SU-DHL-6 (cell line): ENCODE data around the gene CSF1R.
"Not testable (repeated sequence)": the region's sequence is repeated elsewhere in the genome, so short reads cannot be mapped to it uniquely, and the experiment has no call there.

ENCODE experiments used
- H2AFZ ChIP-seq: fragments of 200-600 bp; sonication (generic); 2 replicates; pipeline ENCODE4 v1.6.1; 2014; ENCODE audit warnings: low read depth, mild to moderate bottlenecking, moderate library complexity, mixed read lengths, antibody characterized with exemption, low read length; ENCODE audit not compliant: severe bottlenecking
- H3F3A ChIP-seq: fragments of 200-600 bp; shearing (Covaris generic); 2 replicates; pipeline ENCODE4 v1.6.0; 2016; ENCODE audit warnings: antibody characterized with exemption, mild to moderate bottlenecking; ENCODE audit not compliant: insufficient read depth
- H3K27ac ChIP-seq: fragments of 200-600 bp; sonication (generic); 2 replicates; pipeline ENCODE4 v1.5.1; 2016; ENCODE audit warnings: low read depth, mild to moderate bottlenecking, low read length, moderate library complexity, mixed read lengths
- H3K27me3 ChIP-seq: fragments of 200-600 bp; sonication (generic), shearing (Covaris generic); 2 replicates; pipeline ENCODE4 v1.6.0; 2014; ENCODE audit warnings: mild to moderate bottlenecking, low read length
- H3K36me3 ChIP-seq: fragments of 200-600 bp; sonication (generic); 2 replicates; pipeline ENCODE4 v1.6.1; 2014; ENCODE audit warnings: mild to moderate bottlenecking, low read length, mixed read lengths
- H3K4me2 ChIP-seq: fragments of 300-600, 200-600 bp; shearing (Covaris generic), sonication (generic); 2 replicates; pipeline ENCODE4 v1.6.0; 2014; ENCODE audit warnings: low read length, low read depth, mild to moderate bottlenecking; ENCODE audit not compliant: poor library complexity, severe bottlenecking
- H3K4me3 ChIP-seq: fragments of 200-600 bp; sonication (generic); 2 replicates; pipeline ENCODE4 v1.5.1; 2014; ENCODE audit warnings: antibody characterized with exemption, low read length, mild to moderate bottlenecking, mixed read lengths; ENCODE audit not compliant: insufficient read depth, poor library complexity, severe bottlenecking
- H3K79me2 ChIP-seq: fragments of 200-600 bp; sonication (generic); 2 replicates; pipeline ENCODE4 v1.6.1; 2014; ENCODE audit warnings: mild to moderate bottlenecking, low read length, moderate library complexity; ENCODE audit not compliant: insufficient read depth
- H3K9ac ChIP-seq: fragments of 200-600 bp; sonication (generic); 2 replicates; pipeline ENCODE4 v1.7.0; 2014; ENCODE audit warnings: mild to moderate bottlenecking, low read length
- H3K9me2 ChIP-seq: fragments of 200-600 bp; sonication (generic); replicated peaks from 2 replicates; pipeline ENCODE4 v1.6.1; 2014; ENCODE audit warnings: low read length; ENCODE audit not compliant: insufficient read depth
- H3K9me3 ChIP-seq: fragments of 200-600 bp; sonication (generic); 2 replicates; pipeline ENCODE4 v1.6.1; 2014; ENCODE audit warnings: low read length, mixed read lengths; ENCODE audit not compliant: insufficient read depth
- H4K20me1 ChIP-seq: fragments of 200-600 bp; sonication (generic); 2 replicates; pipeline ENCODE4 v1.6.1; 2014; ENCODE audit warnings: low read depth, mild to moderate bottlenecking, antibody characterized with exemption, low read length, moderate library complexity, mixed read lengths
- EZH2phosphoT487 ChIP-seq: fragments of 200-600 bp; sonication (generic), shearing (Covaris generic); conservative IDR thresholded peaks from 2 replicates; pipeline ENCODE4 v1.6.1; 2018; ENCODE audit warnings: mild to moderate bottlenecking, antibody characterized with exemption, low read length, moderate library complexity, mixed read lengths
- TF ChIP-seq, protein P1 (sequence below): fragments of 200-600 bp; sonication (generic); IDR thresholded peaks from one replicate; pipeline ENCODE4 v1.5.1; 2017; ENCODE audit warnings: antibody characterized with exemption, mild to moderate bottlenecking, low read length, moderate library complexity; ENCODE audit not compliant: insufficient read depth, poor library complexity, severe bottlenecking

Gene CSF1R

DNA sequence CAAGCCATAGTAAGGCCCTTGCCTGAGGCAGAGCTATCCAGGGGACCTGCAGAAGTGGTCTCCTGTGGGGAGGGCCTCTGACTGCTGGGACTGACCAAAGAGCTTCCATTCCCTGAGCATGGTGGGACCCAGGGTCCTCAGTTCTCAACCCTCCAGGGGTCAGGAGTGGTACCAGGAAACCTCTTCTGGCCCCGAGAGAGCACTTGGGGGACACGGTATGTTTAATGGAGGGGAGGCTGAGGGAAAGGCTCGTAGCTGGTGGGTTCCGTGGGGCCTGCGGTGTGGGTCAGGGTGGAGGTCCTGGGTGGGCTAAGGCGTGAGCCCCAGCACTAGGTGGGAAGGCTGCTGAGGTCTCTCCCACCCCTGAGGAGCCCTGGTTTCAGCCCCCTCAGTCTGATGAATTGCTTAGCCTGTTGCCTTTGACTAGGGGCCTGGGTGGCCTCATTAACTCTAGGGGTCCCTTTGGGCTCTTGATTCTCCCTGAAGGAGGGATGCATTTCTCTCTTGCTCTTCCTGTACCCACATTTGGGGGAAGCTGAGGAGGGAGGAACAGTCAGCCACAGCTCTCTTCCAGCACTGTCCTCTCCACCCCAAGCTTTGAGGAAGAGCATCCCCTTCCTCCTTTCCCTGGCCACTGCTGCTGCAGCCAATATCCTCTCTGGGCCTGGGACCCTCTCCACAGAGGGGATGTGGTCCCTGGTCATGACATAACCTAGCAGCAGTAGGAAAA lies 34.0 kb downstream of the CSF1R start:
- Histone ChIP-seq H3K36me3 (peaks cover 8% of the 10 kb centered on the region; the same call in 1 of the 2 replicates), H2AFZ (no peak overlapping the region), H3K4me2 (no peak overlapping the region), H3F3A (no peaks in the 10 kb centered on the region), H3K79me2 (no peaks in the 10 kb centered on the region), H3K9me3 (no peaks in the 10 kb centered on the region), H3K27me3 (no peaks in the 10 kb centered on the region), H4K20me1 (no peaks in the 10 kb centered on the region), H3K4me3 (no peak overlapping the region), H3K9ac (no peak overlapping the region), H3K27ac (no peak overlapping the region), H3K9me2 (no peaks in the 10 kb centered on the region)
- TF ChIP-seq EZH2phosphoT487: no peak
- TF ChIP-seq, protein P1, sequence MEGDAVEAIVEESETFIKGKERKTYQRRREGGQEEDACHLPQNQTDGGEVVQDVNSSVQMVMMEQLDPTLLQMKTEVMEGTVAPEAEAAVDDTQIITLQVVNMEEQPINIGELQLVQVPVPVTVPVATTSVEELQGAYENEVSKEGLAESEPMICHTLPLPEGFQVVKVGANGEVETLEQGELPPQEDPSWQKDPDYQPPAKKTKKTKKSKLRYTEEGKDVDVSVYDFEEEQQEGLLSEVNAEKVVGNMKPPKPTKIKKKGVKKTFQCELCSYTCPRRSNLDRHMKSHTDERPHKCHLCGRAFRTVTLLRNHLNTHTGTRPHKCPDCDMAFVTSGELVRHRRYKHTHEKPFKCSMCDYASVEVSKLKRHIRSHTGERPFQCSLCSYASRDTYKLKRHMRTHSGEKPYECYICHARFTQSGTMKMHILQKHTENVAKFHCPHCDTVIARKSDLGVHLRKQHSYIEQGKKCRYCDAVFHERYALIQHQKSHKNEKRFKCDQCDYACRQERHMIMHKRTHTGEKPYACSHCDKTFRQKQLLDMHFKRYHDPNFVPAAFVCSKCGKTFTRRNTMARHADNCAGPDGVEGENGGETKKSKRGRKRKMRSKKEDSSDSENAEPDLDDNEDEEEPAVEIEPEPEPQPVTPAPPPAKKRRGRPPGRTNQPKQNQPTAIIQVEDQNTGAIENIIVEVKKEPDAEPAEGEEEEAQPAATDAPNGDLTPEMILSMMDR: no peak

DNA sequence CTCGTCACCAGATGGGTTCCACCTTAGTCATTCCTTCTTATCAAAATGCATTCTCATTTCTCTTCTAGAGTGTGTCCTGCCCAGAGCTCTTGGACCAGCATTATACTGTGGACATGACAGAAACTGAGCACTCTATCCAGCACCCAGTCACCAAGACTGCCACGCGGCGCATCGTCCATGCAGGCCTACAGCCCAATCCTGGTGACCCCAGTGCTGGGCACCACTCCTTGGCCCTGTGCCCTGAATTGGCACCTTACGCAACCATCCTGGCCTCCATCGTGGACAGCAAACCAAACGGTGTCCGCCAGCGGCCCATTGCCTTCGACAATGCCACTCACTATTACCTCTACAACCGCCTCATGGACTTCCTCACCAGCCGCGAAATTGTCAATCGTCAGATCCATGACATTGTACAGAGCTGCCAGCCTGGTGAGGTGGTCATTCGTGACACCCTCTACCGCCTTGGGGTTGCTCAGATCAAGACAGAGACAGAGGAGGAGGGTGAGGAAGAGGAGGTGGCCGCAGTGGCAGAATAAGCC lies 34.6 kb downstream of the CSF1R start:
- H3K4me3 ChIP-seq: no peak overlapping the region
- peaks cover 8% of the 10 kb centered on the region; the same call in 1 of the 2 replicates for H3K36me3 ChIP-seq
- no peak overlapping the region for H3K4me2 ChIP-seq
- H3F3A ChIP-seq: no peaks in the 10 kb centered on the region
- H3K79me2 ChIP-seq: no peaks in the 10 kb centered on the region
- no peak for TF ChIP-seq EZH2phosphoT487
- TF ChIP-seq, protein P1: no peak
- H4K20me1 ChIP-seq: no peaks in the 10 kb centered on the region
- H3K9me2 ChIP-seq: no peaks in the 10 kb centered on the region
- H3K9ac ChIP-seq: no peak overlapping the region
- H3K27me3 ChIP-seq: no peaks in the 10 kb centered on the region
- H2AFZ ChIP-seq: no peak overlapping the region
- H3K9me3 ChIP-seq: no peaks in the 10 kb centered on the region
- no peak overlapping the region for H3K27ac ChIP-seq

DNA sequence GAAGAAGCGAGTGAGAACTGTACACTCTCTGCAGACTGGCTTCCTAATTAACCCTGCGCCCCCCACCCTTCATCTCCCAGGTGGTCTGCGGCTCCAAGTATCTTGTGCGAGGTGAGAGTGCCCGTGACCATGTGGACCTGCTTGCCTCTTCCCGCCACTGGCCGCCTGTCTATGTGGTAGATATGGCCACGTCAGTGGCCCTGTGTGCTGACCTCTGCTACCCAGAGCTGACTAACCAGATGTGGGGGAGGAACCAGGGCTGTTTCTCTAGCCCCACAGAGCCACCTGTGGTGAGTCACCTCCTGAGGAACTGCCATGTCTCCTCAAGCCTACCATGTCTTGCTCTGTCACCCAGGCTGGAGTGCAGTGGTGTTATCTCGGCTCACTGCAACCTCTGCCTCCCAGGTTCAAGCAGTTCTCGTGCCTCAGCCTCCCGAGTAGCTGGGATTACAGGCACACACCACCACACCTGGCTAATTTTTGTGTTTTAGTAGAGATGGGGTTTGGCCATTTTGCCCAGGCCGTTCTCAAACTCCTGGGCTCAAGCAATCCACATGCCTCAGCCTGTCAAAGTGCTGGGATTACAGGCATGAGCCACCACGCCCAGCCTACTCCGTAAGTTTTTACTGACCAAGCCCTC lies 36.1 kb downstream of the CSF1R start:
- not testable (repeated sequence) for H3K36me3 ChIP-seq, H3K9me3 ChIP-seq, H4K20me1 ChIP-seq

DNA sequence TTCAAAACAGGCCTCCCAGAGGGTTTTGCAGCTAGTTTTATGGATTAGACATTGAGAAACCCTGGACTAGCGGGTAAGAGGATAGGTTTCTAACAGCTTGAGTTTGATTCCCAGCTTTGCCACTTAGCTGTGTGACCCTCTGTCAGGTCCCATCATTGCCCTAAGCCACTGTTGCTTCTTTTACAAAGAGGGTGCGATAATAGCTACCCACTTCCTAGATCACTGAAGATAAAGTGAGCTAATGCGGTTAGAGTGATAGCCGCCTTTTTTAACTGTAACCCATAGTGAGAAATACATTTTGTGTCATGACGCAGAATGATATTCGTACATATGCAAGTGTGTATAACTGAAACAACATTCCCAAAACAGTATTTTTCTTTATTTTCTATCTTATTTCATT lies 40.3 kb downstream of the CSF1R start:
- H3K36me3 ChIP-seq: peaks cover 14% of the 10 kb centered on the region

More for the DNA sequence above, 36.1 kb downstream of the CSF1R start:
- H3K4me2 ChIP-seq, H3K4me3 ChIP-seq, H3K9me2 ChIP-seq, H3K27ac ChIP-seq, H3K79me2 ChIP-seq, H2AFZ ChIP-seq, H3K27me3 ChIP-seq, H3F3A ChIP-seq, H3K9ac ChIP-seq: not testable (repeated sequence)

More for the DNA sequence above, 40.3 kb downstream of the CSF1R start:
- H4K20me1 ChIP-seq: no peaks in the 10 kb centered on the region
- no peak for TF ChIP-seq EZH2phosphoT487
- TF ChIP-seq, protein P1: no peak
- no peak overlapping the region for H3K27ac ChIP-seq
- H3K79me2 ChIP-seq: no peaks in the 10 kb centered on the region
- no peak overlapping the region for H3K4me2 ChIP-seq
- no peaks in the 10 kb centered on the region for H3F3A ChIP-seq
- H3K27me3 ChIP-seq: no peaks in the 10 kb centered on the region
- no peaks in the 10 kb centered on the region for H3K9me2 ChIP-seq
- no peak overlapping the region for H3K4me3 ChIP-seq
- H3K9me3 ChIP-seq: no peaks in the 10 kb centered on the region
- no peak overlapping the region for H2AFZ ChIP-seq
- no peak overlapping the region for H3K9ac ChIP-seq
